HCT116 (cell line): Measurements from ENCODE around the gene MEDAG. TPM values are rescaled to one million over a fixed set of nuclear protein-coding genes. Genes with fewer than 3 reads are reported as not detected.

Source experiments
- ATAC-seq: fragments of 200-7000 bp; cut with Tn5 transposase; 2 replicates; pipeline ENCODE4 v1.9.1; 2020; ENCODE audit warnings: mild to moderate bottlenecking, moderate library complexity
- BruUV-seq: library from RNA; stranded (reverse); fragments of 400-500 nt; replicated peaks from 2 replicates; lab custom pipeline; 2021; lab: Mats Ljungman, UMichigan
- CTCF ChIA-PET: fragments of 300-600 bp; sonication (Branson Sonifier 250); formaldehyde crosslinking; loops from one replicate; lab custom pipeline; 2021; ENCODE audit warnings: antibody characterized with exemption; lab: Charles Lee
- POLR2A ChIA-PET: fragments of 300-600, 350-600 bp; sonication (Branson Sonifier 250); formaldehyde crosslinking; loops from one replicate; lab custom pipeline; 2021; ENCODE audit warnings: antibody characterized with exemption; lab: Charles Lee
- RAD21 ChIA-PET, 2 experiments: fragments of 300-600 bp; sonication (Branson Sonifier 250); formaldehyde crosslinking; loops; one replicate each; lab custom pipeline; 2023; ENCODE audit warnings: low total read pairs in 2 of 2; ENCODE audit not compliant: uncharacterized antibody in 2 of 2, unreplicated experiment in 2 of 2, low non-redundant PET in 1 of 2; lab: Charles Lee
- DNase-seq: peaks from one replicate; pipeline ENCODE4 v3.0.0-alpha.2; 2010; ENCODE audit warnings: low read depth, low spot score
- H2AFZ ChIP-seq: fragments of 200-600 bp; shearing (Covaris generic), sonication (generic); 2 replicates; pipeline ENCODE4 v1.6.1; 2017; ENCODE audit warnings: low read depth, mixed run types, mixed read lengths, antibody characterized with exemption, low read length; ENCODE audit not compliant: poor library complexity, severe bottlenecking
- H3K27ac ChIP-seq: 2 replicates; pipeline ENCODE4 v1.5.1; 2012; ENCODE audit warnings: low read depth, low read length
- H3K27me3 ChIP-seq: fragments of 200-600 bp; sonication (generic); 2 replicates; pipeline ENCODE4 v1.6.1; 2016; ENCODE audit warnings: mixed run types, low read length, mixed read lengths; ENCODE audit not compliant: insufficient read depth
- H3K36me3 ChIP-seq, 2 experiments: fragments of 200-500 bp in 1 of 2; fragments of 200-600 bp in 1 of 2; sonication (Bioruptor generic) in 1 of 2; sonication (generic) in 1 of 2; 2 replicates each; pipeline versions ENCODE4 v1.5.1 to v1.6.1; 2014 to 2016; ENCODE audit warnings: low read length in 2 of 2, inconsistent platforms in 1 of 2, mixed read lengths in 1 of 2, mixed run types in 1 of 2; ENCODE audit not compliant: insufficient read depth in 2 of 2, control insufficient read depth in 1 of 2
- H3K4me1 ChIP-seq, 2 experiments: fragments of 200-600 bp in 1 of 2; sonication (generic) in 1 of 2; 2 replicates each; pipeline versions ENCODE4 v1.5.1 to v1.6.1; 2012 to 2017; ENCODE audit warnings: low read length in 2 of 2, inconsistent platforms in 1 of 2, mild to moderate bottlenecking in 1 of 2, mixed read lengths in 1 of 2, mixed run types in 1 of 2, moderate library complexity in 1 of 2; ENCODE audit not compliant: insufficient read depth in 2 of 2, control insufficient read depth in 1 of 2
- H3K4me2 ChIP-seq: fragments of 200-600 bp; sonication (generic); 2 replicates; pipeline ENCODE4 v1.6.1; 2017; ENCODE audit warnings: mixed run types, low read length, mixed read lengths
- H3K4me3 ChIP-seq, 2 experiments: fragments of 200-600 bp in 1 of 2; sonication (generic) in 1 of 2; replicated peaks in 1 of 2; 2 replicates each; pipeline ENCODE4 v1.5.1; 2011 to 2016; ENCODE audit warnings: low read length in 2 of 2, control low read depth in 1 of 2, low read depth in 1 of 2, mild to moderate bottlenecking in 1 of 2, mixed read lengths in 1 of 2, mixed run types in 1 of 2
- H3K79me2 ChIP-seq: fragments of 200-600 bp; sonication (generic); 2 replicates; pipeline ENCODE4 v1.6.1; 2017; ENCODE audit warnings: mild to moderate bottlenecking, mixed run types, low read length, moderate library complexity, mixed read lengths; ENCODE audit not compliant: insufficient read depth
- H3K9ac ChIP-seq: fragments of 200-600 bp; sonication (generic); 2 replicates; pipeline ENCODE4 v1.6.1; 2016; ENCODE audit warnings: low read length, mixed read lengths
- H3K9me2 ChIP-seq: fragments of 200-600 bp; sonication (generic), shearing (Covaris generic); 2 replicates; pipeline ENCODE4 v1.6.1; 2017; ENCODE audit warnings: mixed run types, mild to moderate bottlenecking, moderate library complexity; ENCODE audit not compliant: insufficient read depth
- H3K9me3 ChIP-seq, 2 experiments: fragments of 200-500 bp in 1 of 2; fragments of 200-600 bp in 1 of 2; sonication (Bioruptor generic) in 1 of 2; sonication (generic) in 1 of 2; 2 replicates each; pipeline ENCODE4 v1.6.1; 2014 to 2017; ENCODE audit warnings: low read length in 2 of 2, mixed read lengths in 2 of 2, inconsistent platforms in 1 of 2, low read depth in 1 of 2, mild to moderate bottlenecking in 1 of 2, mixed run types in 1 of 2, moderate library complexity in 1 of 2; ENCODE audit not compliant: control insufficient read depth in 1 of 2, insufficient read depth in 1 of 2
- H4K20me1 ChIP-seq: fragments of 200-600 bp; sonication (generic), shearing (Covaris generic); 2 replicates; pipeline ENCODE4 v1.6.1; 2017; ENCODE audit warnings: mixed run types, mild to moderate bottlenecking, moderate library complexity; ENCODE audit not compliant: insufficient read depth
- ATF3 ChIP-seq: IDR thresholded peaks from 2 replicates; pipeline ENCODE4 v1.6.1; 2012
- CBX3 ChIP-seq: IDR thresholded peaks from 2 replicates; pipeline ENCODE4 v1.6.1; 2012; ENCODE audit warnings: low read depth
- CEBPB ChIP-seq: IDR thresholded peaks from 2 replicates; pipeline ENCODE4 v1.6.1; 2012; ENCODE audit warnings: low read depth
- EGR1 ChIP-seq: IDR thresholded peaks from 2 replicates; pipeline ENCODE4 v1.6.1; 2012; ENCODE audit warnings: low read depth
- ELF1 ChIP-seq: IDR thresholded peaks from 2 replicates; pipeline ENCODE4 v1.6.1; 2012; ENCODE audit warnings: low read depth, borderline replicate concordance
- EZH2 ChIP-seq: fragments of 200-600 bp; sonication (generic); IDR thresholded peaks from 2 replicates; pipeline ENCODE4 v1.6.1; 2017; ENCODE audit warnings: antibody characterized with exemption, mixed run types
- FOSL1 ChIP-seq: IDR thresholded peaks from 2 replicates; pipeline ENCODE4 v1.6.1; 2012; ENCODE audit warnings: low read depth
- JUND ChIP-seq: IDR thresholded peaks from 2 replicates; pipeline ENCODE4 v1.6.1; 2012
- MAX ChIP-seq: IDR thresholded peaks from 2 replicates; pipeline ENCODE4 v1.6.1; 2012
- POLR2A ChIP-seq: IDR thresholded peaks from 2 replicates; pipeline ENCODE4 v1.7.0; 2011; ENCODE audit warnings: borderline replicate concordance; ENCODE audit not compliant: insufficient read depth, insufficient read length; ENCODE audit errors: extremely low read depth
- POLR2AphosphoS5 ChIP-seq: IDR thresholded peaks from 2 replicates; pipeline ENCODE4 v1.6.1; 2011; ENCODE audit warnings: mild to moderate bottlenecking, low read depth, low read length, moderate library complexity
- REST ChIP-seq: IDR thresholded peaks from 2 replicates; pipeline ENCODE4 v1.6.1; 2012; ENCODE audit warnings: low read depth
- SIN3A ChIP-seq: IDR thresholded peaks from 2 replicates; pipeline ENCODE4 v1.6.1; 2012; ENCODE audit warnings: low read depth
- SP1 ChIP-seq: IDR thresholded peaks from 2 replicates; pipeline ENCODE4 v1.6.1; 2012; ENCODE audit warnings: low read depth
- SRF ChIP-seq: IDR thresholded peaks from 2 replicates; pipeline ENCODE4 v1.6.1; 2012; ENCODE audit warnings: low read depth
- TCF7L2 ChIP-seq: IDR thresholded peaks from 2 replicates; pipeline ENCODE4 v1.7.0; 2011; ENCODE audit warnings: borderline replicate concordance, inconsistent platforms; ENCODE audit not compliant: insufficient read depth, insufficient read length; ENCODE audit errors: extremely low read depth
- ZBTB33 ChIP-seq: IDR thresholded peaks from 2 replicates; pipeline ENCODE4 v1.6.1; 2011; ENCODE audit warnings: mild to moderate bottlenecking, low read length, moderate library complexity; ENCODE audit not compliant: insufficient replicate concordance; ENCODE audit errors: extremely low read depth
- ZFX ChIP-seq: fragments of 450-650 bp; IDR thresholded peaks from 2 replicates; pipeline ENCODE4 v1.6.1; 2017
- ZNF274 ChIP-seq: fragments of 200-500 bp; sonication (Bioruptor generic); IDR thresholded peaks from 2 replicates; pipeline ENCODE4 v1.6.1; 2014; ENCODE audit warnings: mild to moderate bottlenecking, low read depth, low read length, inconsistent platforms
- intact Hi-C: fragments of 100-400 bp; cut with micrococcal nuclease; formaldehyde crosslinking; loops from 2 replicates; pipeline ENCODE4 v1.10.0; 2022
- total RNA-seq: library from RNA; stranded (reverse); gene quantifications from one replicate; pipeline ENCODE4 v1.2.1, GENCODE V29; 2021; ENCODE audit not compliant: unreplicated experiment

MEDAG gene
- total RNA-seq, 1 experiment from 2014 or later, result not detected

GRCh38 chr13:30881191-30881651, 24.9 kb upstream of the MEDAG start (continued):
- TF ChIP-seq SRF, result no peak
- no peak for TF ChIP-seq EGR1
- TF ChIP-seq SIN3A, result no peak
- no peak for TF ChIP-seq POLR2A
- TF ChIP-seq EZH2, result no peak
- TF ChIP-seq ELF1, result no peak
- no peak for TF ChIP-seq CEBPB
- no peak for TF ChIP-seq TCF7L2

GRCh38 chr13:30882026-30882850, 23.8 kb upstream of the MEDAG start:
- Histone ChIP-seq H3K9me2 (no peaks in the 10 kb centered on the region), H3K27me3 (no peaks in the 10 kb centered on the region; the same call in 1 of the 2 replicates), H2AFZ (no peak overlapping the region), H3K27ac (no peak overlapping the region), H3K36me3 (no peaks in the 10 kb centered on the region), H3K4me3 (no peak overlapping the region), H3K9me3 (no peaks in the 10 kb centered on the region), H3K79me2 (no peaks in the 10 kb centered on the region), H4K20me1 (no peaks in the 10 kb centered on the region), H3K4me2 (no peak overlapping the region), H3K4me1 (no peaks in the 10 kb centered on the region), H3K9ac (no peak overlapping the region)
- ChIA-PET RAD21 (no interaction called here), POLR2A (no interaction called here), CTCF (interaction anchor here (0.5 to 1.7 kb wide), 2 partner anchors 11 to 27 kb away, joined by 3 to 5 read pairs; no protein-coding TSS in a partner anchor)
- DNase-seq, result no peak
- no peak for ATAC-seq
- intact Hi-C loops, result no loop called here
- no TSS peak for BruUV-seq
- TF ChIP-seq FOSL1 (no peak), MAX (no peak), SRF (no peak), CEBPB (no peak), POLR2AphosphoS5 (no peak), JUND (no peak), SP1 (no peak), CBX3 (no peak), ZNF274 (no peak), EZH2 (no peak), REST (no peak), ELF1 (no peak), ZBTB33 (no peak), ATF3 (no peak), ZFX (no peak), EGR1 (no peak)
